Heart right ventricle (tissue), 16 donors: ENCODE measurements around the gene ROR2. TPM values are rescaled to one million over a fixed set of nuclear protein-coding genes. Genes with fewer than 3 reads are reported as not detected.

Experiments used
- ATAC-seq, 8 donors: fragments of 200-7000 bp; cut with Tn5 transposase; one replicate each; pipeline ENCODE4 v1.9.1; 2020; ENCODE audit warnings: mild to moderate bottlenecking in 8 of 8, moderate library complexity in 8 of 8, moderate number of reproducible peaks in 1 of 8
- DNase-seq, 2 donors: peaks; one replicate each; pipeline ENCODE4 v3.0.0-alpha.2; 2020
- H3K27ac ChIP-seq, 10 donors: fragments of 200-600 bp; sonication (generic) in 2 of 10; one replicate each; pipeline versions ENCODE4 v1.5.0 to v1.8.0; 2020 to 2022; ENCODE audit warnings: mild to moderate bottlenecking in 3 of 10
- H3K27me3 ChIP-seq, 7 donors: fragments of 200-600 bp; one replicate each; pipeline ENCODE4 v1.8.0; 2021 to 2022; ENCODE audit warnings: mild to moderate bottlenecking in 2 of 7
- H3K36me3 ChIP-seq, 9 donors: fragments of 200-600 bp; sonication (generic) in 1 of 9; one replicate each; pipeline versions ENCODE4 v1.5.0 to v1.8.0; 2020 to 2022; ENCODE audit warnings: mild to moderate bottlenecking in 2 of 9
- H3K4me1 ChIP-seq, 9 donors: fragments of 200-600 bp; sonication (generic) in 1 of 9; one replicate each; pipeline versions ENCODE4 v1.5.0 to v1.8.0; 2020 to 2022; ENCODE audit warnings: mild to moderate bottlenecking in 4 of 9
- H3K4me3 ChIP-seq, 10 donors: fragments of 200-600 bp; sonication (generic) in 2 of 10; one replicate each; pipeline versions ENCODE4 v1.5.0 to v1.8.0; 2020 to 2022; ENCODE audit warnings: mild to moderate bottlenecking in 7 of 10, moderate library complexity in 2 of 10
- H3K9me3 ChIP-seq, 11 donors: fragments of 200-600 bp in 10 of 11; sonication (generic) in 2 of 11; one replicate each; pipeline versions ENCODE4 v1.5.0 to v1.8.0; 2013 to 2022; ENCODE audit warnings: mild to moderate bottlenecking in 2 of 11, control low read depth in 1 of 11, moderate library complexity in 1 of 11
- CTCF ChIP-seq, 9 donors: fragments of 200-600 bp; sonication (generic) in 2 of 9; IDR thresholded peaks; one replicate each; pipeline versions ENCODE4 v1.5.0 to v1.8.0; 2021 to 2022; ENCODE audit warnings: antibody characterized with exemption in 9 of 9, mild to moderate bottlenecking in 5 of 9, moderate library complexity in 1 of 9
- WGBS, 2 donors: extraction: QIAGEN DNeasy Blood & Tissue Kit; methylation state at CpG; one replicate each; pipeline ENCODE4 v1.1.7; 2013; ENCODE audit warnings: inconsistent platforms in 1 of 2; 5-methylcytosine and 5-hydroxymethylcytosine counted together
- intact Hi-C, 10 donors: fragments of 100-400 bp; cut with DNase I; formaldehyde crosslinking; loops; one replicate each; pipeline versions ENCODE4 v1.11.1 to v1.14.2; 2022
- polyA plus RNA-seq, 2 donors: library from polyadenylated mRNA; stranded (reverse); fragments of 200-250 nt; gene quantifications; one replicate each; pipeline ENCODE4 v1.2.3, GENCODE V29; 2013
- total RNA-seq, 10 donors: library from RNA; stranded (reverse); fragmentation: NEBNext Ultra II Directional in 3 of 10; extraction: Animal tissue kit (Norgen Biotek cat#: 25700) in 3 of 10; gene quantifications; one replicate each; pipeline versions ENCODE4 v1.2.1 to v1.2.4, GENCODE V29; 2021 to 2023
- donor health status: Arrhythmogenic right ventricular cardiomyopathy.
- donor health status: ischemic (EF 13 %, LVEDD 7.1; RV severe dilation, severe dysfunction).
- donor health status: healthy with polysubstance abuse.
- donor health status: DM: no; HTN: yes; CAD: no.
- donor health status: DM: no; HTN: no; CAD: no.
- donor health status: ischemic (EF 25% LVEDD 6.9; RV normal size, moderate dysfunction).
- donor health status: ischemic (EF 25% LVEDD 5.7; RV mildly dilated, moderate dysfunction).
- donor health status: healthy.
- donor health status: DM: yes; HTN: yes; CAD: no.
- donor health status: Ischemic cardiomyopathy.
- donor health status: ischemic (EF 35%, LVEDD 5.7; RV mildly dilated, moderate dysfunction).
- donor health status: nonischemic (EF 11% LVEDD 7.7; RV severe dilation, severe dysfunction).
- donor health status: DM: yes; HTN: yes; CAD: no.
- donor health status: PGD.
- donor health status: ischemic (EF 29% LVEDD 5.4; RV normal size, mild dysfunction).
- donor health status: nonischemic (EF 23%, LVEDD 6.1; RV moderate dilation, normal function).

The ROR2 gene
- total and polyA plus RNA-seq, 12 donors: 0.11 to 1.4 (median 0.47) TPM

- ATAC-seq: no peak
- Histone ChIP-seq H3K27me3 (peaks cover 0 to 4% (median 0%) of the 10 kb centered on the region in 7 donors), H3K9me3 (no peaks in the 10 kb centered on the region), H3K27ac (no peak overlapping the region), H3K4me3 (no peak overlapping the region), H3K4me1 (peaks cover 0 to under 1% (median 0%) of the 10 kb centered on the region in 9 donors), H3K36me3 (no peaks in the 10 kb centered on the region)
- intact Hi-C loops: loop anchor here in 1 of 10 donors (10.0 kb wide), 1 partner anchor 62 kb away; no protein-coding TSS in a partner anchor
- no peak for DNase-seq
- no peak for TF ChIP-seq CTCF (IDR thresholded peaks at IDR 0.05)
- 79 to 84% methylated on average over 9 of the region's 9 CpGs for WGBS, 2 donors
Measured at GRCh38 chr9:91746904-91747303, 203.1 kb downstream of the ROR2 start.

GRCh38 chr9:91746357-91746756 lies 203.7 kb downstream of the ROR2 start:
- H3K4me1 ChIP-seq: peaks cover 0 to 3% (median 0%) of the 10 kb centered on the region in 9 donors
- H3K4me3 ChIP-seq: no peak overlapping the region
- 83 to 89% methylated on average over 10 of the region's 10 CpGs for WGBS, 2 donors
- H3K27ac ChIP-seq: no peak overlapping the region
- peaks cover 0 to 4% (median 0%) of the 10 kb centered on the region in 7 donors for H3K27me3 ChIP-seq
- no peaks in the 10 kb centered on the region for H3K36me3 ChIP-seq
- H3K9me3 ChIP-seq: no peaks in the 10 kb centered on the region
- no peak for ATAC-seq
- TF ChIP-seq CTCF (IDR thresholded peaks at IDR 0.05): no peak
- no peak for DNase-seq
- intact Hi-C loops: loop anchor here in 1 of 10 donors (10.0 kb wide), 1 partner anchor 62 kb away; no protein-coding TSS in a partner anchor

GRCh38 chr9:91744114-91744513 lies 205.9 kb downstream of the ROR2 start:
- H3K27me3 ChIP-seq: peaks cover 0 to under 1% (median 0%) of the 10 kb centered on the region in 7 donors
- WGBS, 2 donors: 80 to 88% methylated on average over 7 of the region's 7 CpGs
- H3K27ac ChIP-seq: no peak overlapping the region
- DNase-seq: no peak
- H3K4me3 ChIP-seq: no peak overlapping the region
- H3K4me1 ChIP-seq: peaks cover 0 to 8% (median 0%) of the 10 kb centered on the region in 9 donors
- intact Hi-C loops: loop anchor here in 1 of 10 donors (10.0 kb wide), 1 partner anchor 59 kb away; no protein-coding TSS in a partner anchor
- TF ChIP-seq CTCF (IDR thresholded peaks at IDR 0.05): no peak
- no peaks in the 10 kb centered on the region for H3K36me3 ChIP-seq
- no peak for ATAC-seq
- no peaks in the 10 kb centered on the region for H3K9me3 ChIP-seq

- no peak for ATAC-seq
- Histone ChIP-seq H3K9me3 (no peaks in the 10 kb centered on the region), H3K27me3 (peaks cover 0 to 4% (median 0%) of the 10 kb centered on the region in 7 donors), H3K27ac (no peak overlapping the region), H3K36me3 (no peaks in the 10 kb centered on the region), H3K4me3 (no peak overlapping the region), H3K4me1 (peaks cover 0 to 8% (median 0%) of the 10 kb centered on the region in 9 donors)
- DNase-seq: no peak
- intact Hi-C loops: loop anchor here in 1 of 10 donors (10.0 kb wide), 1 partner anchor 57 kb away; no protein-coding TSS in a partner anchor
- TF ChIP-seq CTCF (IDR thresholded peaks at IDR 0.05): no peak
Measured at GRCh38 chr9:91741522-91741921, 208.5 kb downstream of the ROR2 start.
